Neural cell (in vitro differentiated cells): ENCODE results near the gene ASB1. TPM values are rescaled to one million over a fixed set of nuclear protein-coding genes. Genes with fewer than 3 reads are reported as not detected.
"Not testable (repeated sequence)": the region's sequence is repeated elsewhere in the genome, so short reads cannot be mapped to it uniquely, and the experiment has no call there.

ENCODE experiments used
- H2AFZ ChIP-seq: fragments of 200-600, 300-800 bp; sonication (generic), shearing (Covaris generic); 2 replicates; pipeline ENCODE4 v1.6.0; 2014; ENCODE audit warnings: low read depth, mild to moderate bottlenecking, antibody characterized with exemption, low read length, moderate library complexity
- H3F3A ChIP-seq: fragments of 200-600 bp; shearing (Covaris generic); 2 replicates; pipeline ENCODE4 v1.6.1; 2016; ENCODE audit warnings: mild to moderate bottlenecking, moderate library complexity, mixed read lengths, antibody characterized with exemption, low read length; ENCODE audit not compliant: insufficient read depth, poor library complexity, severe bottlenecking
- H3K27ac ChIP-seq: fragments of 200-600, 300-800 bp; sonication (generic), shearing (Covaris generic); 2 replicates; pipeline ENCODE4 v1.5.1; 2014; ENCODE audit warnings: mild to moderate bottlenecking, low read length, moderate library complexity
- H3K27me3 ChIP-seq: fragments of 300-800, 200-600 bp; sonication (generic), shearing (Covaris generic); 2 replicates; pipeline ENCODE4 v1.6.0; 2014; ENCODE audit warnings: mild to moderate bottlenecking, low read depth, low read length, moderate library complexity; ENCODE audit not compliant: insufficient read depth
- H3K36me3 ChIP-seq: fragments of 300-800, 200-600 bp; sonication (generic), shearing (Covaris generic); 2 replicates; pipeline ENCODE4 v1.5.1; 2014; ENCODE audit warnings: mild to moderate bottlenecking, antibody characterized with exemption, low read length, moderate library complexity; ENCODE audit not compliant: insufficient read depth
- H3K4me2 ChIP-seq: fragments of 300-800, 200-600 bp; sonication (generic), shearing (Covaris generic); 2 replicates; pipeline ENCODE4 v1.6.0; 2014; ENCODE audit warnings: mild to moderate bottlenecking, low read length
- H3K4me3 ChIP-seq: fragments of 300-800, 200-600 bp; sonication (generic), shearing (Covaris generic); 2 replicates; pipeline ENCODE4 v1.5.1; 2014; ENCODE audit warnings: mild to moderate bottlenecking, low read length, moderate library complexity
- H3K79me2 ChIP-seq: fragments of 200-600 bp; shearing (Covaris generic); replicated peaks from 2 replicates; pipeline ENCODE4 v1.6.0; 2014; ENCODE audit warnings: mild to moderate bottlenecking, low read length, moderate library complexity; ENCODE audit not compliant: insufficient read depth
- H3K9ac ChIP-seq: fragments of 300-800, 200-600 bp; sonication (generic), shearing (Covaris generic); 2 replicates; pipeline ENCODE4 v1.6.1; 2016; ENCODE audit warnings: mild to moderate bottlenecking, low read length, mixed read lengths
- H3K9me2 ChIP-seq: fragments of 200-600 bp; shearing (Covaris generic); 2 replicates; pipeline ENCODE4 v1.6.1; 2016; ENCODE audit warnings: mild to moderate bottlenecking, low read length, mixed read lengths; ENCODE audit not compliant: insufficient read depth
- H3K9me3 ChIP-seq: fragments of 200-600, 300-800 bp; sonication (generic), shearing (Covaris generic); 2 replicates; pipeline ENCODE4 v1.6.1; 2016; ENCODE audit warnings: mild to moderate bottlenecking, mixed run types, low read length, moderate library complexity, mixed read lengths
- H4K20me1 ChIP-seq: fragments of 200-600 bp; shearing (Covaris generic); 2 replicates; pipeline ENCODE4 v1.6.1; 2016; ENCODE audit warnings: mild to moderate bottlenecking, mixed run types; ENCODE audit not compliant: insufficient read depth
- EP300 ChIP-seq: fragments of 450-650 bp; conservative IDR thresholded peaks from 2 replicates; pipeline ENCODE4 v1.6.1; 2014; ENCODE audit warnings: antibody characterized with exemption, mild to moderate bottlenecking, moderate library complexity; ENCODE audit not compliant: poor library complexity, severe bottlenecking
- EZH2 ChIP-seq: fragments of 200-600, 300-800 bp; shearing (Covaris generic), sonication (generic); IDR thresholded peaks from 2 replicates; pipeline ENCODE4 v1.6.1; 2014; ENCODE audit warnings: antibody characterized with exemption, low read length, borderline replicate concordance, mild to moderate bottlenecking; ENCODE audit not compliant: insufficient read depth, poor library complexity, severe bottlenecking
- MXI1 ChIP-seq: fragments of 450-650 bp; conservative IDR thresholded peaks from 2 replicates; pipeline ENCODE4 v1.6.1; 2014; ENCODE audit warnings: antibody characterized with exemption, mild to moderate bottlenecking; ENCODE audit not compliant: poor library complexity, severe bottlenecking
- POLR2AphosphoS5 ChIP-seq: IDR thresholded peaks from 2 replicates; pipeline ENCODE4 v1.6.1; 2012
- RAD21 ChIP-seq: fragments of 450-650 bp; conservative IDR thresholded peaks from 2 replicates; pipeline ENCODE4 v1.6.1; 2014; ENCODE audit warnings: antibody characterized with exemption, mild to moderate bottlenecking, moderate library complexity
- SMC3 ChIP-seq: fragments of 450-650 bp; conservative IDR thresholded peaks from 2 replicates; pipeline ENCODE4 v1.6.1; 2014; ENCODE audit warnings: antibody characterized with exemption, mild to moderate bottlenecking, moderate library complexity; ENCODE audit not compliant: poor library complexity
- TAF1 ChIP-seq: IDR thresholded peaks from 2 replicates; pipeline ENCODE4 v1.6.1; 2012; ENCODE audit warnings: low read depth
- polyA plus RNA-seq: library from polyadenylated mRNA; depleted of rRNA; stranded (reverse); fragments of >200 nt; gene quantifications from 2 replicates; pipeline ENCODE4 v1.2.3, GENCODE V29; 2014
- TF ChIP-seq, protein P1 (sequence below): IDR thresholded peaks from 2 replicates; pipeline ENCODE4 v1.6.1; 2012; ENCODE audit warnings: borderline replicate concordance
- TF ChIP-seq, protein P2 (sequence below): fragments of 450-650 bp; IDR thresholded peaks from 2 replicates; pipeline ENCODE4 v1.5.1; 2014; ENCODE audit warnings: antibody characterized with exemption, mild to moderate bottlenecking, moderate library complexity; ENCODE audit not compliant: poor library complexity, severe bottlenecking

ASB1 gene
- polyA plus RNA-seq, 1 donor from 2014 or later: 13.7 TPM

DNA sequence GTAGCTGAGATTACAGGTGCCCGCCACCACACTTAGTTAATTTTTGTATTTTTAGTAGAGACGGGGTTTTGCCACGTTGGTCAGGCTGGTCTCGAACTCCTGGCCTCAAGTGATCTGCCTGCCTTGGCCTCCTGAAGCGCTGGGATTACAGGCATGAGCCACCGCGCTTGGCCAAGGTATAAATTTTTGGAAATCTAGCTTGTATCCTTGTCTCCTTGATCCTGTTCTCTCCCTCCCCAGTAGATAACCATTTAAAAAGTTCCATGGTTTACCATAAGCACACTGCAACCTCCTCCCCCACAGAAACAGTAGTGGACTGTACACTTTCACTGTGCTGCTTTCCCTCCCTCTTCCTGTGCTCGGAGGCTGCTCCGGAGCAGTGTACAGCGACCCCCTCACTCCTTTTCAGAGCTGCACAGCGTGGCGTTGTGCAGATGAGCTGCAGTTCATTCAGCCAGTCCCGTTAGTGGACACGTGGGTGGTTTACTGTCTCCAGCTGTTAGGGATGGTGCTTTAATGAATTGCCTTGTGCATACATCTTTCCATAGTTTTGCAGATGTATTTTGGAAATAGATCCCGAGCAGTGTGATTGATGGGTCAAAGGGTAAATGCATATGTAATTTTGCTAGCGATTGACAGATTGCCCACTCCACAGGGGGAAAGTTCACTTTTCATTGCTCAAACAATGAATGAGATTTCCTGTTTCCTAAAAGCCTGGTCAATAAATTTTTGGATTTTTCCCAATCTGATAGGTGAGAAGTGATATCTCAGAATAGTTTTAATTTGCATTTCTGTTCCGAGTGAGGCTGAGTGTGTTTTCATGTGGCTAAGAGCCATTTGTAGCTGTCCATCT is 14.8 kb downstream of the ASB1 start:
- Histone ChIP-seq H3K27ac (no peak overlapping the region), H3K4me2 (no peak overlapping the region), H3F3A (no peaks in the 10 kb centered on the region), H2AFZ (no peak overlapping the region), H3K27me3 (no peaks in the 10 kb centered on the region), H3K9ac (no peak overlapping the region), H3K36me3 (no peaks in the 10 kb centered on the region), H3K9me2 (no peaks in the 10 kb centered on the region), H3K4me3 (no peak overlapping the region), H4K20me1 (no peaks in the 10 kb centered on the region), H3K9me3 (no peaks in the 10 kb centered on the region), H3K79me2 (peaks cover 26% of the 10 kb centered on the region)
- TF ChIP-seq MXI1: no peak
- no peak for TF ChIP-seq EP300
- no peak for TF ChIP-seq TAF1
- TF ChIP-seq, protein P1, sequence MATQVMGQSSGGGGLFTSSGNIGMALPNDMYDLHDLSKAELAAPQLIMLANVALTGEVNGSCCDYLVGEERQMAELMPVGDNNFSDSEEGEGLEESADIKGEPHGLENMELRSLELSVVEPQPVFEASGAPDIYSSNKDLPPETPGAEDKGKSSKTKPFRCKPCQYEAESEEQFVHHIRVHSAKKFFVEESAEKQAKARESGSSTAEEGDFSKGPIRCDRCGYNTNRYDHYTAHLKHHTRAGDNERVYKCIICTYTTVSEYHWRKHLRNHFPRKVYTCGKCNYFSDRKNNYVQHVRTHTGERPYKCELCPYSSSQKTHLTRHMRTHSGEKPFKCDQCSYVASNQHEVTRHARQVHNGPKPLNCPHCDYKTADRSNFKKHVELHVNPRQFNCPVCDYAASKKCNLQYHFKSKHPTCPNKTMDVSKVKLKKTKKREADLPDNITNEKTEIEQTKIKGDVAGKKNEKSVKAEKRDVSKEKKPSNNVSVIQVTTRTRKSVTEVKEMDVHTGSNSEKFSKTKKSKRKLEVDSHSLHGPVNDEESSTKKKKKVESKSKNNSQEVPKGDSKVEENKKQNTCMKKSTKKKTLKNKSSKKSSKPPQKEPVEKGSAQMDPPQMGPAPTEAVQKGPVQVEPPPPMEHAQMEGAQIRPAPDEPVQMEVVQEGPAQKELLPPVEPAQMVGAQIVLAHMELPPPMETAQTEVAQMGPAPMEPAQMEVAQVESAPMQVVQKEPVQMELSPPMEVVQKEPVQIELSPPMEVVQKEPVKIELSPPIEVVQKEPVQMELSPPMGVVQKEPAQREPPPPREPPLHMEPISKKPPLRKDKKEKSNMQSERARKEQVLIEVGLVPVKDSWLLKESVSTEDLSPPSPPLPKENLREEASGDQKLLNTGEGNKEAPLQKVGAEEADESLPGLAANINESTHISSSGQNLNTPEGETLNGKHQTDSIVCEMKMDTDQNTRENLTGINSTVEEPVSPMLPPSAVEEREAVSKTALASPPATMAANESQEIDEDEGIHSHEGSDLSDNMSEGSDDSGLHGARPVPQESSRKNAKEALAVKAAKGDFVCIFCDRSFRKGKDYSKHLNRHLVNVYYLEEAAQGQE: no peak
- TF ChIP-seq, protein P2, sequence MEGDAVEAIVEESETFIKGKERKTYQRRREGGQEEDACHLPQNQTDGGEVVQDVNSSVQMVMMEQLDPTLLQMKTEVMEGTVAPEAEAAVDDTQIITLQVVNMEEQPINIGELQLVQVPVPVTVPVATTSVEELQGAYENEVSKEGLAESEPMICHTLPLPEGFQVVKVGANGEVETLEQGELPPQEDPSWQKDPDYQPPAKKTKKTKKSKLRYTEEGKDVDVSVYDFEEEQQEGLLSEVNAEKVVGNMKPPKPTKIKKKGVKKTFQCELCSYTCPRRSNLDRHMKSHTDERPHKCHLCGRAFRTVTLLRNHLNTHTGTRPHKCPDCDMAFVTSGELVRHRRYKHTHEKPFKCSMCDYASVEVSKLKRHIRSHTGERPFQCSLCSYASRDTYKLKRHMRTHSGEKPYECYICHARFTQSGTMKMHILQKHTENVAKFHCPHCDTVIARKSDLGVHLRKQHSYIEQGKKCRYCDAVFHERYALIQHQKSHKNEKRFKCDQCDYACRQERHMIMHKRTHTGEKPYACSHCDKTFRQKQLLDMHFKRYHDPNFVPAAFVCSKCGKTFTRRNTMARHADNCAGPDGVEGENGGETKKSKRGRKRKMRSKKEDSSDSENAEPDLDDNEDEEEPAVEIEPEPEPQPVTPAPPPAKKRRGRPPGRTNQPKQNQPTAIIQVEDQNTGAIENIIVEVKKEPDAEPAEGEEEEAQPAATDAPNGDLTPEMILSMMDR: no peak
- TF ChIP-seq SMC3: no peak
- no peak for TF ChIP-seq POLR2AphosphoS5
- no peak for TF ChIP-seq RAD21
- no peak for TF ChIP-seq EZH2

DNA sequence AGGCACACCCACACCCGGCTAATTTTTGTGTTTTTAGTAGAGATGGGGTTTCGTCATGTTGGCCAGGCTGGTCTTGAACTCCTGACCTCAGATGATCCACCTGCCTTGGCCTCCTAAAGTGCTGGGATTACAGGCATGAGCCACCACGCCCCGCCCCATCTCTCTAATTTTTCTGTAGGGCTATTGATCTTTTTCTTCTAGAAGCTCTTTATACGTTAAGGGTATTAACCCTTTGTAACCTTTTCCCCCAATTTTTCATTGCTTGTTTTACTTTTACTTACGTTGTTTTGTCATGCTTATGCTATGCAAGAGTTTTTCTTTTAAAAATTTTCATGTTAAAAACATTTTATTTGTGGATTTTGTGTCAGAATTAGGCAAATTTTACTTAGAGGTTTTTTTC is 15.5 kb downstream of the ASB1 start:
- not testable (repeated sequence) for H3K9me2 ChIP-seq, H3F3A ChIP-seq, H4K20me1 ChIP-seq, H3K36me3 ChIP-seq, H3K27ac ChIP-seq, H3K4me3 ChIP-seq, H3K4me2 ChIP-seq, H2AFZ ChIP-seq, H3K9me3 ChIP-seq, H3K27me3 ChIP-seq, H3K9ac ChIP-seq
- H3K79me2 ChIP-seq: peaks cover 26% of the 10 kb centered on the region
